HG03439 (cell line): ENCODE results near the gene DNAH3.
"Not testable (repeated sequence)": the region's sequence is repeated elsewhere in the genome, so short reads cannot be mapped to it uniquely, and the experiment has no call there.

ENCODE experiments used
- ATAC-seq: cut with Tn5 transposase; IDR thresholded peaks from one replicate; pipeline ENCODE4 v1.9.1; 2021; ENCODE audit warnings: mild to moderate bottlenecking, moderate library complexity; ENCODE audit not compliant: unreplicated experiment

DNAH3 gene

GRCh38 chr16:21130811-21131210 lies 19.8 kb downstream of the DNAH3 start:
- no peak for ATAC-seq

GRCh38 chr16:21128991-21129390 lies 21.7 kb downstream of the DNAH3 start:
- ATAC-seq = no peak

GRCh38 chr16:21126518-21126917 lies 24.1 kb downstream of the DNAH3 start:
- ATAC-seq = no peak

- ATAC-seq = no peak
These were observed 25.5 kb downstream of the DNAH3 start for GRCh38 chr16:21125191-21125590.

- no peak for ATAC-seq
These were observed 29.6 kb downstream of the DNAH3 start for GRCh38 chr16:21120976-21121520.

GRCh38 chr16:21117567-21117966 lies 33.1 kb downstream of the DNAH3 start:
- ATAC-seq = no peak

GRCh38 chr16:21116148-21116693 lies 34.4 kb downstream of the DNAH3 start:
- no peak for ATAC-seq

GRCh38 chr16:21115551-21115950 lies 35.1 kb downstream of the DNAH3 start:
- ATAC-seq = not testable (repeated sequence)

GRCh38 chr16:21103941-21104860 lies 46.4 kb downstream of the DNAH3 start:
- no peak for ATAC-seq

- no peak for ATAC-seq
These were observed 48.8 kb downstream of the DNAH3 start for GRCh38 chr16:21101631-21102420.

GRCh38 chr16:21100447-21100846 lies 50.2 kb downstream of the DNAH3 start:
- ATAC-seq = no peak

- ATAC-seq = no peak
These were observed 53.5 kb downstream of the DNAH3 start for GRCh38 chr16:21097151-21097550.

- ATAC-seq = not testable (repeated sequence)
These were observed 55.9 kb downstream of the DNAH3 start for GRCh38 chr16:21094719-21095118.

GRCh38 chr16:21092951-21093350 lies 57.7 kb downstream of the DNAH3 start:
- ATAC-seq = no peak

GRCh38 chr16:21088646-21089538 lies 61.8 kb downstream of the DNAH3 start:
- no peak for ATAC-seq

GRCh38 chr16:21088143-21088542 lies 62.5 kb downstream of the DNAH3 start:
- no peak for ATAC-seq

GRCh38 chr16:21084631-21085225 lies 65.9 kb downstream of the DNAH3 start:
- ATAC-seq = no peak

- no peak for ATAC-seq
These were observed 66.8 kb downstream of the DNAH3 start for GRCh38 chr16:21083729-21084268.

GRCh38 chr16:21081329-21081728 lies 69.3 kb downstream of the DNAH3 start:
- ATAC-seq = no peak

GRCh38 chr16:21078563-21078962 lies 72.1 kb downstream of the DNAH3 start:
- no peak for ATAC-seq
